CD4-positive, CD25-positive, alpha-beta regulatory T cell (primary cell): ENCODE measurements around the gene TCEA2. TPM values are rescaled to one million over a fixed set of nuclear protein-coding genes. Genes with fewer than 3 reads are reported as not detected.
A peak's percentile ranks its signal among the peaks of the same experiment; 100 is the strongest.

Source experiments
- ATAC-seq, 2 donors: fragments of 150-1000 bp; cut with Tn5 transposase; one replicate each; pipeline ENCODE4 v1.10.0; 2021; ENCODE audit warnings: low read depth in 2 of 2, moderate number of reproducible peaks in 2 of 2, moderate library complexity in 1 of 2
- DNase-seq, 3 donors: peaks; one replicate each; pipeline versions ENCODE4 v3.0.0 to v3.0.0-alpha.2; 2012 to 2022; ENCODE audit warnings: mixed read lengths in 1 of 3
- H3K27ac ChIP-seq: one replicate; pipeline ENCODE4 v1.7.0; 2013; ENCODE audit warnings: mild to moderate bottlenecking, low read length; ENCODE audit not compliant: insufficient read depth, poor library complexity, severe bottlenecking
- H3K27me3 ChIP-seq: one replicate; pipeline ENCODE4 v1.7.0; 2013; ENCODE audit warnings: low read length; ENCODE audit not compliant: control insufficient read depth, insufficient read depth
- H3K36me3 ChIP-seq: one replicate; pipeline ENCODE4 v1.7.0; 2013; ENCODE audit warnings: mild to moderate bottlenecking, low read length, moderate library complexity; ENCODE audit not compliant: control insufficient read depth, insufficient read depth
- H3K4me1 ChIP-seq: 2 replicates; pipeline ENCODE4 v1.7.0; 2013; ENCODE audit warnings: mild to moderate bottlenecking, low read length; ENCODE audit not compliant: insufficient read depth, control insufficient read depth, poor library complexity, severe bottlenecking
- H3K4me3 ChIP-seq: one replicate; pipeline ENCODE4 v1.7.0; 2013; ENCODE audit warnings: low read depth, mild to moderate bottlenecking, low read length, moderate library complexity
- H3K9me3 ChIP-seq, 2 experiments: 1 replicate in 1 of 2; 2 replicates in 1 of 2; pipeline ENCODE4 v1.7.0; 2013; ENCODE audit warnings: low read length in 2 of 2, mild to moderate bottlenecking in 1 of 2, moderate library complexity in 1 of 2; ENCODE audit not compliant: control insufficient read depth in 2 of 2
- H3K27ac Mint-ChIP-seq, 3 donors: one replicate each; pipeline ENCODE4 v1.8.0; 2020 to 2022; ENCODE audit warnings: mild to moderate bottlenecking in 3 of 3, mixed read lengths in 3 of 3, moderate library complexity in 2 of 3
- H3K27me3 Mint-ChIP-seq: one replicate; pipeline ENCODE4 v1.8.0; 2022; ENCODE audit warnings: mild to moderate bottlenecking, mixed read lengths
- H3K36me3 Mint-ChIP-seq: one replicate; pipeline ENCODE4 v1.8.0; 2020; ENCODE audit warnings: mixed read lengths
- H3K4me1 Mint-ChIP-seq, 4 donors: one replicate each; pipeline ENCODE4 v1.8.0; 2020 to 2022; ENCODE audit warnings: mixed read lengths in 4 of 4, mild to moderate bottlenecking in 1 of 4
- H3K4me3 Mint-ChIP-seq, 4 donors: one replicate each; pipeline ENCODE4 v1.8.0; 2020 to 2022; ENCODE audit warnings: mild to moderate bottlenecking in 4 of 4, mixed read lengths in 4 of 4, moderate library complexity in 3 of 4
- H3K9me3 Mint-ChIP-seq, 7 donors: one replicate each; pipeline ENCODE4 v1.8.0; 2020 to 2022; ENCODE audit warnings: mixed read lengths in 7 of 7, mild to moderate bottlenecking in 3 of 7, moderate library complexity in 2 of 7
- polyA plus RNA-seq, 4 donors: library from polyadenylated mRNA; unstranded; fragments of 300-500 nt; fragmentation: Illumina TruSeq; gene quantifications; one replicate each; pipeline ENCODE4 v1.2.3, GENCODE V29; 2021
- total RNA-seq: library from RNA; stranded (reverse); gene quantifications from one replicate; pipeline ENCODE4 v1.2.3, GENCODE V29; 2022

TCEA2 gene
- total and polyA plus RNA-seq, 5 donors from 2014 or later, result 17.7 to 27.1 (median 23.2) TPM

DNA sequence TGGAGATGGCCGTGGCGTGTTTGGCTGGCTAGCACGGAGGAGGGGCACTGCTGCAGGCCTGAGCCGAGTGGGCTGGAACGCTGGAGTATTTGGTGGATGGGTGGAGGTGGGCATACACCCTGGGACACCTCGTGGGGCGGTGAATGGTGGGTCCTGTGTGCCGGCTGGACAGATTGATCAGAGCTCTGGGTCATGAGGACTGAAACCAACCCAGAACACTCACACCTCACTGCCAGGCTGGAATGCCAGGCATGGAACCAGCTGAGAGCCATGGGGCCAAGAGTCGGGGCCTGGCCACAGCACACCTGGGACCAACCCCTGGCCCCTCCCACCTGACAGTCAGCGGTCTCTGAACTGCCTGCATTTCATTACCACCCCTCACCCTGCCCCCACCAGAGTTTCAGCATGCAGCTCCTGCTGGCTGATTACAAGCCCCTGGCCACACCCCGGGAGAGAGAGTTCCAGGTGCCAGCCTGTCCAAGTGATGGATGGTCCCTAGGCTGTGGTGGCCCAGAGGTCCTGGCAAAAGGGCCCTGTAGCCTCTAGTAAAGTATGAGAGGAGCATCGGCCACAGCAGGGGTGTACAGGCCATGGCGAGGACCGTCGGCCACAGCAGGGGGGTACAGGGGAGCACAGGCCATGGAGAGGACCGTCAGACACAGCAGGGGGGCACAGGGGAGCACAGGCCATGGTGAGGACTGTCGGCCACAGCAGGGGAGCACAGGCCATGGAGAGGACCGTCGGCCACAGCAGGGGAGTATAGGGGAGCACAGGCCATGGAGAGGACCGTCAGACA lies 41.1 kb downstream of the TCEA2 start:
- no peaks in the 10 kb centered on the region for H3K9me3 ChIP-seq
- H3K27ac ChIP-seq, result no peak overlapping the region
- Mint-ChIP-seq H3K36me3 (no peaks in the 10 kb centered on the region), H3K9me3 (no peaks in the 10 kb centered on the region), H3K4me3 (no peak overlapping the region), H3K27ac (no peak overlapping the region), H3K4me1 (peaks cover 0 to 23% (median 0%) of the 10 kb centered on the region in 4 donors), H3K27me3 (peaks cover 26% of the 10 kb centered on the region)
- DNase-seq (no peak), ATAC-seq (no peak)
- no peaks in the 10 kb centered on the region for H3K36me3 ChIP-seq
- H3K27me3 ChIP-seq, result peaks cover 6% of the 10 kb centered on the region
- H3K4me3 ChIP-seq, result no peak overlapping the region
- H3K4me1 ChIP-seq, result peaks cover 10% of the 10 kb centered on the region

DNA sequence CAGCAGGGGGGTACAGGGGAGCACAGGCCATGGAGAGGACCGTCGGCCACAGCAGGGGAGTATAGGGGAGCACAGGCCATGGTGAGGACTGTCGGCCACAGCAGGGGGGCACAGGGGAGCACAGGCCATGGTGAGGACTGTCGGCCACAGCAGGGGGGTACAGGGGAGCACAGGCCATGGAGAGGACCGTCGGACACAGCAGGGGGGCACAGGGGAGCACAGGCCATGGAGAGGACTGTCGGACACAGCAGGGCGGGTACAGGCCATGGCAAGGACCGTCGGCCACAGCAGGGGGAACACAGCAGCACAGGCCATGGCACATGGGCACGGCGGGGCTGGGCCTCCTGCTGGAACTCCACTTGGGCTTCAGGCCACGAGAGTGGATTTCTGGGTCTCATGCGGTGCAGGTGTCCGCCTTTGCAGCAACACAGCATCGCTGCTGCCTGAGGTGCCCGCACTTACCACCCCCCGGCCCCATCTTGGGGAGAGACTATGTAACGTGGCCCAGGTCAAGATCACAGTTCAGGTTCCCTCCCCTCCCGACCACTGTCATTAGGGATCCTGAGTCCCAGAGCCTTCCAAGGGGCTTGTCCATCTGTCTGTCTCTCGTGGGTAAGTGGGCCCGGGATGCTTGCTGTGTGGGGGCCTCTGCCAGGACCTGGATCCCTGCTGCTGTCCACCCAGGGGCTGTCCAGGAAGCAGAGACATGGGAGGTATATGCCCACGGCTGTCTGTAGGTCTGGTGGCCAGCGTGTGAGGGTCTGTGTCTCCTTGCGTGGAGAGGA lies 41.9 kb downstream of the TCEA2 start:
- Mint-ChIP-seq H3K27ac (no peak overlapping the region), H3K4me1 (peaks cover 0 to 23% (median 0%) of the 10 kb centered on the region in 4 donors), H3K36me3 (no peaks in the 10 kb centered on the region), H3K4me3 (no peak overlapping the region), H3K9me3 (no peaks in the 10 kb centered on the region), H3K27me3 (peaks cover 26% of the 10 kb centered on the region)
- Histone ChIP-seq H3K36me3 (no peaks in the 10 kb centered on the region), H3K4me3 (no peak overlapping the region), H3K9me3 (no peaks in the 10 kb centered on the region), H3K4me1 (peaks cover 10% of the 10 kb centered on the region), H3K27me3 (peaks cover 6% of the 10 kb centered on the region), H3K27ac (no peak overlapping the region)
- DNase-seq, result no peak
- no peak for ATAC-seq

DNA sequence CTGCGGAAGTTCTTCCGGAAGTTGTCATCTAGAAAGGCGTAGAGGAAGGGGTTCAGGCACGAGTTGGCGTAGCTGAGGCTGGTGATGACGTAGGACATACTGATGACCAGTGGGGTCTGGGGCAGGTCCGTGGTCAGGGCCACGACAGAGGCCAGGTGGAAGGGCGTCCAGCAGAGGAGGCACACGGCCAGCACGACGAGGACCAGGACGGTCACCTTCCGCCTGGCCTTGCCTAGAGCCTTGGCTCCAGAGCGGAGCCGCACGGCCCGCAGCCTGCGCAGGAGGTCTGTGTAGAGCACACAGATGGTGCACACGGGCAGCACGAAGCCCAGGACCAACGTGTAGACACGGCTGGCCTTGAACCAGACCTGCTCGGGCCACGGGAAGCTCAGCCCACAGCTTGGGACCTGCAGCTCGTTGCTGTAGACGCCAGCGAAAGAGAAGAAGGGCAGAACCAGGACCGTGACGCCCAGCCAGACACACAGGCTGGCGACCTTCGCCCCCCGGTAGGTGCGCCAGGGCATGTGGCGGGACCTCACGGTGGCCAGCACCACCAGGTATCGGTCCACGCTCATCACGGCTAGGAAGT lies 42.9 kb downstream of the TCEA2 start:
- Mint-ChIP-seq H3K4me1 (peaks cover 0 to 20% (median 0%) of the 10 kb centered on the region in 4 donors), H3K4me3 (no peak overlapping the region), H3K27me3 (peaks cover 26% of the 10 kb centered on the region), H3K9me3 (no peaks in the 10 kb centered on the region), H3K36me3 (no peaks in the 10 kb centered on the region), H3K27ac (no peak overlapping the region)
- Histone ChIP-seq H3K27me3 (peaks cover 4% of the 10 kb centered on the region), H3K9me3 (no peaks in the 10 kb centered on the region), H3K36me3 (no peaks in the 10 kb centered on the region), H3K4me3 (no peak overlapping the region), H3K27ac (no peak overlapping the region), H3K4me1 (peaks cover 10% of the 10 kb centered on the region)
- ATAC-seq (no peak), DNase-seq (no peak)

DNA sequence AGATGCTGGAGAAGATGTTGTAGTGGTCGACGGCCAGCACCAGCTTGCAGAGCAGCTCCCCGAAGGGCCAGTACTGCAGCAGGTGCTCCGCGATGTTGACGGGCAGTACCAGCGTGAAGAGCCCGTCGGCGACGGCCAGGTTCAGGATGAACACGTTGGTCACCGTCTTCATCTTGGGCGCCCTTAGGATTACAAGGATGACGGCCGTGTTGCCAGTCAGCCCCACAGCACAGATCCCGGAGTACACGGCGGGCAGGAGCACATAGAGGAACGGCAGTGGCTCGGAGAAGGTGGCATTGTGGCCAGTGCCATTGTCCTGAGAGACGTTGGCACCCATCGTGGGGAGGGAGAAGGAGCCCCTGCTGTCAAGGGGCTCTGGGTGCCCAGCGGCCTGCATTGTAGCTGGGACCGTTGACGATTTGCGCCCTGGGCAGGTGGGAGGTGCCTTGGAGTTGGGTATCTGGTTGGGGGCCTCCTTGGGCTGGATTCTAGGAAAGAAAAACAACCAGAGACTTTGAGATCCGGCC lies 43.5 kb downstream of the TCEA2 start:
- no peak overlapping the region for H3K27ac Mint-ChIP-seq
- Histone ChIP-seq H3K4me1 (peaks cover 10% of the 10 kb centered on the region), H3K27ac (no peak overlapping the region), H3K36me3 (no peaks in the 10 kb centered on the region), H3K27me3 (no peaks in the 10 kb centered on the region), H3K9me3 (no peaks in the 10 kb centered on the region), H3K4me3 (no peak overlapping the region)
- H3K9me3 Mint-ChIP-seq, result no peaks in the 10 kb centered on the region
- H3K4me1 Mint-ChIP-seq, result peaks cover 0 to 15% (median 0%) of the 10 kb centered on the region in 4 donors
- ATAC-seq, result no peak
- H3K27me3 Mint-ChIP-seq, result peaks cover 22% of the 10 kb centered on the region
- no peak for DNase-seq
- H3K36me3 Mint-ChIP-seq, result no peaks in the 10 kb centered on the region
- no peak overlapping the region for H3K4me3 Mint-ChIP-seq

DNA sequence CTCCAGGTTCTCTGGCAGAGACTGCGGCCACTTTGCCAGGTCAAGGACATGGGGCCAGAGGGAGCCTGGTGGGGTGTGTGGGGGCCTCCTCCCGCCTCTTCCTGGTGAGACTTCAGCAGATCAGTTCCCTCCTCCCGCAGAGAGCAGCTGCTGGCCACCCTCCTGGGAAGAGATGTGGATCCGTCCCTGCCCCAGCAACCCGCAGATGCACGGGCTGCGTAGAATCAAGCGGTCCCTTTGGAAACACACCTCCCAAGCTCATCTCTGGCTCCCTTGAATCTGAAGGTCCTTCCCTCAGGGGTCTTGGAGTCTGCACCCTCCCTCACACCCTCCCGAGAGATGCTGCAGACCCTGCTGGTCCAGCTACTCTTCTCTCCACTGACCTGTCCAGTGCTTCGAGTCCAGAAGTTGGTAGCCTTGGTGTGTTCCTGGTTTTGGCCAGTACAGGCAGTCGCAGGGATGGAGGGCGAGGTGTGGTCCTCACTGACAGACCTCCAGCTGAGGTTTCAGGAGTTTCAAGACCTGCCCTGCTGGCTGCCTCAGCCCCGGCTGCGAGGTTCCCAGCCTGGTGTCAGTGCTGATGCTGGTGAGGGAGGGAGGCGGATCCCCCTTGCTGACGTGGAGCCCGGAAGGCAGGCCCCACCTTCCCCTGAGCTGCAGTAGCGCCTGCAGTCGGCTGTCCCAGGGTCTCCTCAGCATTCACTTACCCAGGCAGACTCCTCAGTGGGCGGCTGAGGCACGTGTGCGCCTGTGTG lies 44.2 kb downstream of the TCEA2 start, which contains the start of gene NPBWR2:
Gene NPBWR2, minus strand, starts transcription at position 585 of the 755 bp plus-strand sequence. CDS start 734 bp downstream, outside the sequence.
- peak within 1 kb of the TSS in 2 of 4 donors; percentile 47 to 56 for H3K4me3 Mint-ChIP-seq
- Histone ChIP-seq H3K4me1 (peaks cover 4% of the 10 kb centered on the region), H3K9me3 (no peaks in the 10 kb centered on the region), H3K36me3 (no peaks in the 10 kb centered on the region), H3K4me3 (no peak within 1 kb of the TSS), H3K27ac (no peak within 1 kb of the TSS), H3K27me3 (no peaks in the 10 kb centered on the region)
- no peaks in the 10 kb centered on the region for H3K9me3 Mint-ChIP-seq
- peak within 1 kb of the TSS in 1 of 3 donors; percentile 38 for H3K27ac Mint-ChIP-seq
- no peaks in the 10 kb centered on the region for H3K36me3 Mint-ChIP-seq
- DNase-seq (peak in 1 of 3 donors; percentile 35), ATAC-seq (peak in 1 of 2 donors; percentile 58)
- H3K4me1 Mint-ChIP-seq, result peaks cover 0 to 14% (median 0%) of the 10 kb centered on the region in 4 donors
- H3K27me3 Mint-ChIP-seq, result peaks cover 18% of the 10 kb centered on the region

DNA sequence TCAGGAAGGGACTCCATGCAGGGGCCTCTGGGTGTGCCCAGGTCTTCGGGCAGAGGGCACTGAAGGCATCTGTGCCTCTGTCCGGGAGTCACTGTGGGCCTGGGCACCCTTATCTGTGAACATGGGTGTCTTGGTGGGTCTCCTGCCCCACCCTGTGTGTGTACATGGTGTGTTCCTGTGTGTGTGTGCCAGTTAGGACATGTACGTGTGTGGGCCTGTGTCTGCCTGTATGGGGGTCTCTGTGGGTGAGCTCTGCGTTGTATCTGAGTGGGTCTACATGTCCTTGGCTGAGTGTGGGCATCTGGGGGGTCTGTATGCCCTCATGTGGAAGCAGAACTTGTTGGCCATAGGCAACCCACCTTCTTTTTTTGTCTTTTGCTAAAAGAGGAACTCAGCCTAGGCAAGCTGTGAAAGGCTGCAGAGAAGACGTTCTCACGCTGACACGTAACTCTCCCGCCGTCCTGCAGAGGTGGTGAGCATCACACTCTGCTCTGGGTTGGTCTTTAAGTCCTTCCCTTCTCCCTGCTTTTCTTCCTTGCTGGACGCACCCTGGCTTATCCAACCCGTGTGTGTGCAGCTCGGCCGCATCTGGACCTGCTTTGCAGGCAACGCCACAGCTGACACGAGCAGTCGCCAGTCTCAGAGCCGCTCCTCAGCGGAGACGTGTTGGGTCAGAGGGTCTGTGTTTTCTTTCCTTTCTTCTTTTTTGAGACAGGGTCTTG lies 44.9 kb downstream of the TCEA2 start:
- peaks cover 0 to 11% (median 0%) of the 10 kb centered on the region in 4 donors for H3K4me1 Mint-ChIP-seq
- H3K4me3 ChIP-seq, result no peak overlapping the region
- DNase-seq (no peak), ATAC-seq (no peak)
- no peaks in the 10 kb centered on the region for H3K9me3 Mint-ChIP-seq
- peaks cover 15% of the 10 kb centered on the region for H3K27me3 Mint-ChIP-seq
- H3K27me3 ChIP-seq, result no peaks in the 10 kb centered on the region
- no peak overlapping the region for H3K27ac ChIP-seq
- H3K4me3 Mint-ChIP-seq, result peak overlapping the region in 2 of 4 donors; percentile 47 to 56
- peak overlapping the region in 1 of 3 donors; percentile 38 for H3K27ac Mint-ChIP-seq
- no peaks in the 10 kb centered on the region for H3K4me1 ChIP-seq
- no peaks in the 10 kb centered on the region for H3K36me3 Mint-ChIP-seq
- H3K36me3 ChIP-seq, result no peaks in the 10 kb centered on the region
- no peaks in the 10 kb centered on the region for H3K9me3 ChIP-seq
